ENCODE measurements around the gene MEX3B.

MEX3B gene

GRCh38 chr15:82081914-82082762 is 36.3 kb upstream of the MEX3B start:
- DNase-seq: no peak
- Mint-ChIP-seq H3K4me3 (no peak overlapping the region), H3K36me3 (ENCODE audit: low read depth) (no peaks in the 10 kb centered on the region), H3K4me1 (peaks cover 43% of the 10 kb centered on the region), H3K27me3 (ENCODE audit: low read depth, poor library complexity) (peaks cover 10% of the 10 kb centered on the region), H3K27ac (no peak overlapping the region), H3K9me3 (no peaks in the 10 kb centered on the region)
- TF ChIP-seq CTCF (IDR thresholded peaks at IDR 0.05): peak; percentile 24

GRCh38 chr15:82080774-82081173 is 35.0 kb upstream of the MEX3B start:
- no peak for DNase-seq
- H3K27me3 Mint-ChIP-seq (ENCODE audit: low read depth, poor library complexity): peaks cover 10% of the 10 kb centered on the region
- peaks cover 35% of the 10 kb centered on the region for H3K4me1 Mint-ChIP-seq
- no peaks in the 10 kb centered on the region for H3K36me3 Mint-ChIP-seq (ENCODE audit: low read depth)
- TF ChIP-seq CTCF (IDR thresholded peaks at IDR 0.05): no peak
- H3K9me3 Mint-ChIP-seq: no peaks in the 10 kb centered on the region
- no peak overlapping the region for H3K4me3 Mint-ChIP-seq
- H3K27ac Mint-ChIP-seq: no peak overlapping the region

GRCh38 chr15:82079736-82080135 is 33.9 kb upstream of the MEX3B start:
- H3K4me1 Mint-ChIP-seq: peaks cover 24% of the 10 kb centered on the region
- no peak overlapping the region for H3K27ac Mint-ChIP-seq
- no peaks in the 10 kb centered on the region for H3K36me3 Mint-ChIP-seq (ENCODE audit: low read depth)
- no peak for TF ChIP-seq CTCF (IDR thresholded peaks at IDR 0.05)
- DNase-seq: no peak
- H3K27me3 Mint-ChIP-seq (ENCODE audit: low read depth, poor library complexity): peaks cover 10% of the 10 kb centered on the region
- H3K9me3 Mint-ChIP-seq: no peaks in the 10 kb centered on the region
- no peak overlapping the region for H3K4me3 Mint-ChIP-seq

- peaks cover 4% of the 10 kb centered on the region for H3K27me3 Mint-ChIP-seq (ENCODE audit: low read depth, poor library complexity)
- H3K27ac Mint-ChIP-seq: no peak overlapping the region
- H3K36me3 Mint-ChIP-seq (ENCODE audit: low read depth): no peaks in the 10 kb centered on the region
Measured at GRCh38 chr15:82074610-82075009, 28.8 kb upstream of the MEX3B start.

GRCh38 chr15:82072926-82073537 is 27.2 kb upstream of the MEX3B start:
- no peak overlapping the region for H3K4me3 Mint-ChIP-seq
- no peak for DNase-seq
- peaks cover 4% of the 10 kb centered on the region for H3K27me3 Mint-ChIP-seq (ENCODE audit: low read depth, poor library complexity)
- H3K27ac Mint-ChIP-seq: no peak overlapping the region
- no peaks in the 10 kb centered on the region for H3K36me3 Mint-ChIP-seq (ENCODE audit: low read depth)
- H3K9me3 Mint-ChIP-seq: no peaks in the 10 kb centered on the region
- TF ChIP-seq CTCF (IDR thresholded peaks at IDR 0.05): no peak
- peaks cover 3% of the 10 kb centered on the region for H3K4me1 Mint-ChIP-seq

More at GRCh38 chr15:82074610-82075009, 28.8 kb upstream of the MEX3B start:
- TF ChIP-seq CTCF (IDR thresholded peaks at IDR 0.05): no peak
- no peak for DNase-seq
- Mint-ChIP-seq H3K4me3 (no peak overlapping the region), H3K4me1 (peaks cover 2% of the 10 kb centered on the region), H3K9me3 (no peaks in the 10 kb centered on the region)
